GM23248 (cell line): ENCODE results near the gene HEXA.

ENCODE experiments used
- EZH2 ChIP-seq: fragments of 200-600 bp; sonication (generic); IDR thresholded peaks from 2 replicates; pipeline ENCODE4 v1.6.1; 2018; ENCODE audit warnings: antibody characterized with exemption, mild to moderate bottlenecking; ENCODE audit not compliant: insufficient read depth, poor library complexity, severe bottlenecking
- EZH2phosphoT487 ChIP-seq: fragments of 200-600 bp; sonication (generic); IDR thresholded peaks from 2 replicates; pipeline ENCODE4 v1.6.1; 2018; ENCODE audit warnings: antibody characterized with exemption, moderate library complexity, mild to moderate bottlenecking, low read depth; ENCODE audit not compliant: insufficient read depth

- TF ChIP-seq EZH2 (no peak), EZH2phosphoT487 (no peak)
These were observed 341 bp downstream of the HEXA start for GRCh38 chr15:72375501-72375845.
